GDM1 (cell line): Measurements from ENCODE around the gene WDFY2.

ENCODE experiments used
- DNase-seq: peaks from one replicate; lab custom pipeline; 2025; lab: John Stamatoyannopoulos, UW

WDFY2 gene

GRCh38 chr13:51799261-51799660 lies 215.0 kb downstream of the WDFY2 start:
- no peak for DNase-seq

DNA sequence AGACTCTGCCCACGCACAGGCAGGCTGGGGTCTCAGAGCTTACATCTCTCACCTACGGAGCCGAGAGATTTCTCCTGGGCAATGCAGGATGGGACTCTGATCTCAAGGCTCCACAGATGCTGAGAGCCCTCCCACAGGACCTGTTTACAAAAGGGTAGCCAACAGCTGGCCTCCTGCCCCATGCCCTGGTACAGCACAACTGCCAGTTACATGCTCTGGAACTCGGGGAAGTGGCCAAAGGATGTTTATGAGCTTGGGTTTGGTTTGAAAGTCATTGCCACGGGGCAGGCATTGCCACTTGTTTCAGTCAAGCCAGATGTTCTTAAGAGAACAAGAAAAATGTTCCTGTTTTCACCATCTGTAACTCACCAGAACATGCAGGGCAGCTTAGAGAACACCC lies 216.2 kb downstream of the WDFY2 start:
- no peak for DNase-seq

GRCh38 chr13:51801631-51802099 lies 217.4 kb downstream of the WDFY2 start:
- no peak for DNase-seq

DNA sequence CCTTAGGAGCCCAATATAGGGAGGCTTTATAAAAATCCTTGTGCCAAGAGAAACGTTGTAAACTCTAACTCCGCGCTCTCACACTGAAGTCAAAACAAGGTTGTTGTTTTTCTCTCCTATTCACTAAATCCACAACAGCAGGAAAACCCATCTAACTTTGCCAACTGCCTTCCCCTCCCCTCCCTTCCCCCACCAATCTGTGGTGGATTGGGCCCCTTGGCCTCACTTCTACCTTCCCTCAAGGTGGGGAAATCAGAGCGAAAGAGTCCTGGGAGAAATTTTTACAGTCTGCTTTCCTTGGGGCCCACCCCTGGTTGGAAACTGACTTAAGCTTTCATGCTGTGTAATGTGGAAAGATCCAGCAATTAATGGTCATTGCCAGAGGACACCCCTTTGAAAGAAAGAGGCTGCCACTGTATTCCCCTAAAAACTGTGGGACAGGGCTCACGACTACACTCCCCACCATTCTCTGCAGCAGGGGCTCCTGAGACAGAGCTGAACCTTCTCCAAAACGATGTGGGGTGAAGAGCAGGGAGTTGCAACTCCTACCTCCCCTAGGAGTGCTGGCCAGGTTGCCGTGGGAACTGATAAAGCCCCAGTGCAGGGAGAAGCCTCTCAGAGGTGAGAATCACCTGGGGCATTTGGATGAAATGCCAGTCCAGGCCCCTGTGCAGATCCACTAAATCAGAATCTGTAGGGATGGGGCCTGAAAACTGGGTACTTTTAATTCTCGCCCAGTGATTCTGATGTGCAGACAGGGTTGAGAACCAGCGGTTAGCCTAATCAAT lies 218.6 kb downstream of the WDFY2 start:
- DNase-seq = no peak

DNA sequence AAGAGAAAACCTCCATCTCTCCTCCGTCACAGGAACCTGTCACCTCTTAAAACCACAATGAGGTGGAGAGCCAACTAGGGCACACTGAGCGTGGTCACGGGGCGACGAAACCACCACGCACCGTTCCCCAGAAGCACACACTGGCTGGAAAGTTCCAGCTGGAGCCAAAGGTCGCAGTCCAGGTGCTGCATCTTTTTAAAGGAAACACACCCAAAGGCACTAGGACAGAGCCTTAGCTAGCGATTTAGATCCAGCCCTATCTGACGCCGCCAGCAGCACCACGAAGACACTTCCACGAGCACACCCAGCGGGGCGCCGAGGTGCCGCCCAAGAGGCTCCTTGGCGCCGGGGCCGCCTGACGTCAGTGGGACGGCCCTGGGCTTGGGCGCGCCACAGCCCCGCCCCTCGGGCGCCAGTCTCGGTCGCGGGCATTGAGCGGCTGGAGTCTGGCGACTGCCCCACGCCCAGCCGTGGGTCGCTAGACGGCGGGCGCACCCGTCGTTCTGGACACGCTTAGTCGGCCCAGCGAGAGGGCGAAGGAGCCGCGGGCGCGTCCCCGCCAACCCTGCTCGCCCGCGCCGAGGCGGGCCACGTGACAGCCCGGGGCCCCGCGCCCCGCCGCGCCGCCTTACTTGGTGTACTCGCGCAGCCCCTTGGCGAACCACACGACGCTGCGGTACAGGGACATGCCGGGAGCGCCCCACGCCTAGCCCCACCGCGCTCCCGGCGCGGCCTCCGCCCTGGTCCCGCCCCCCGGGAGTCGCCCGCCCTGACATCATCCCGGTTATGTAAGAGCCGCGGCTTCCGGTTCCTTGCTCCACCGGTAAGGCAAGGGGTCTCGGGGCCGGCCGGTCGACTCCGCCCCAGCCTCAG lies 219.4 kb downstream of the WDFY2 start, which contains the start of gene DHRS12:
TSS of gene DHRS12 (minus strand) at position 742 of the 873 bp plus-strand sequence. CDS start 4,504 bp downstream, outside the sequence.
- peak; percentile 83 for DNase-seq

- no peak for DNase-seq
These were observed 220.3 kb downstream of the WDFY2 start for GRCh38 chr13:51804295-51805172.

- no peak for DNase-seq
These were observed 221.1 kb downstream of the WDFY2 start for GRCh38 chr13:51805313-51805712.

DNA sequence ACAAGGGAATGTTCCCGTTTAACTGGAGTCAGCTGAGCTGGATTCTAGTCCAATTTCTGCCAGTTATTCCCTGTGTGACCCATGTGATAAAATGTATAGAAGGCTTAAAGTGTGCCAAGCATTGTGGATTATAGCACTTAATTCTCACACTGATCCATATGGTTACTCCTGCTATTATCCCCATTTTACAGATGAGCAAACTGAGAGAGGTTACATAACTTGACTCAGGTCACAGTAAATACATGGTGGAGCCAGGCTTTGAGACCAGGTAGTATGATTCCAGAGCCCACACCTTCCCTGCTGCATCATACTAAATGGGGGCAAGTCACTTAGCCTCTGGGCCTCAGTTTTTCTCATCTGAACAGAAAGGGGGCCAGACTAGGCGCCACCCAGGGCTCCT lies 221.7 kb downstream of the WDFY2 start:
- DNase-seq = no peak

- no peak for DNase-seq
These were observed 222.3 kb downstream of the WDFY2 start for GRCh38 chr13:51806566-51806965.

- DNase-seq = no peak
These were observed 222.8 kb downstream of the WDFY2 start for GRCh38 chr13:51807041-51807440.

DNA sequence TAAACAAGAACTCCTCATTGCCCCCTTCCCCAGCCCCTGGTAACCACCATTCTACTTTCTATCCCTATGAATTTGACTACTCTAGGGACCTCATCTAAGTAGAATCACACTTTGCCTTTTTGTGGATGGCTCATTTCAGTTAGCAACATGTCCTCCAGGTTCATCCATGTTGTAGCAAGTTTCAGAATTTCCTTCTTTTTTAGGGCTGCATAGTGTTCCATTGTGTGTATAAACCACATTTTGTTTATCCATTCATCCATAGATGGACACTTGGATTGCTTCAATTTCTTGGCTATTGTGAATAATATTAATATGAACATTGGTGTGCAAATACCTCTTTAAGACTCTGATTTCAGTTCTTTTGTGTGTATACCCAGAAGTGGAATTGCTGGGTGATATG lies 224.5 kb downstream of the WDFY2 start:
- no peak for DNase-seq

DNA sequence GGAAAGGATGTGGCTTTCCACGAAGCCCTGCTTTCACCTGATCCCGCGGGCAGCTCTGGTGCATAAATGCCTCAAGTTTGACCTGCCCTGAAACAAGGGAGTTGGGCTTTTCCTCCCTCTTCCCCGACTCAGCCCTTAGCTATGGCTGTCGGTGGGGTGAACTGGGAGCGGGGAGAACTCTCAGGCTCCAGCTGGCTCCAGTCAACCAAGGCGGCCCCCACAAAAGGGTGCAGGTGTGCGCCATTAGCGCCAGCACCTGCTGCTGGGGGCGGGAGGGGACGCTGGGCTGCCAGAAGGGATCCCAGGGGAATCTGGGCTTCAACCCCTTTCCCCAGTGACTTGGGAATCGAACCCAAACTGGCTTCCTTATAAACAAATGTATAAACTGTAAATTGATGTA lies 226.8 kb downstream of the WDFY2 start:
- no peak for DNase-seq

DNA sequence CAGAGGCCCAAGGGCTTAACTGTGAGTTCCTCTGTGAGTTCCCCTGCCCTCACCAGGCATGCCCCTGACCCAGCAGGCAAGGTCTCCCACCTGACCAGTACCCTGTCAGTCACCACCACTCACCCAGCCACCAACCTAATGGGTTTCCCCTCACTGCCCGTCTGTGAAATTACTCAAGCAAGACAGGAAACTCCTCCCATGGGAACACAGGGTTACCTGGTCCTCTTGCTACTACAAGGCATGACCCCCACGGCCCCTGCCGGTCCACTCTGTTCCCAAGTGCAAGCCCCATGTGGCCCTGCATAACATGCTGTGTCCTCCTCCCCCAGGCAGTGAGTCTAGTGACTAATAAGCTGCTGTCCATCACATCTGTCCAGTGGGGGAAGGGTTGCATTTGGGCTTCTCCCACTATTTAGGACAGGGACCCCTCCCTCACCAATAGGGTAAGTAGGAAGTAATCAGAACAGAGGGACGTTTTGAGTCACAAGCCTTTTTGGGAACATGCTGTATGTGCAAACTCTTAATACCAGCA lies 227.7 kb downstream of the WDFY2 start:
- DNase-seq = no peak

DNA sequence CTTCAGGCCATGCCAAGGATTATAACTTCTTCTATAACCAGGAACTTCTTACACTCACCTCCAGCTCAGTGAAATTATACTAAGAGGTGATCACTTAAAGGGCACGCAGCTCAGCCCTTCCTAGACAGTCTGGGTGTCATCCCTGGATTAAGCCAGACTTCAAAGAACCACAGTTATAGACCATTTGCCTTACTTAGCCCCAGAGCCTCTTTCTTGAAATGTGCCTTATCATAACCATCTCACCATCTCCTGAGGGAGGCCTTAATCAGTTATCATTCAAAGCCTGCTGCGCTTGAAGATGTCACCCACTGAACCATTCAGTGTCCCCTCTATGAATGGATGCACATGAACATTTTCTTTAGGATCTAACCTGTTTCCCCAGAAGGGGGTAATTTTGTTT lies 229.8 kb downstream of the WDFY2 start:
- no peak for DNase-seq

GRCh38 chr13:51814825-51815650 lies 230.8 kb downstream of the WDFY2 start:
- DNase-seq = peak; percentile 64

GRCh38 chr13:51815848-51816247 lies 231.6 kb downstream of the WDFY2 start:
- no peak for DNase-seq

GRCh38 chr13:51816604-51817249 lies 232.5 kb downstream of the WDFY2 start:
- DNase-seq = no peak
